Nephron (organoid): ENCODE results near the gene SPECC1L.

Source experiments
- H3K27ac Mint-ChIP-seq, 3 experiments: 2 replicates each; pipeline ENCODE4 v1.8.0; 2020; ENCODE audit warnings: mixed read lengths in 3 of 3, mild to moderate bottlenecking in 2 of 3, moderate library complexity in 1 of 3
- H3K27me3 Mint-ChIP-seq: 2 replicates; pipeline ENCODE4 v1.8.0; 2021; ENCODE audit warnings: low read depth, mild to moderate bottlenecking, moderate library complexity, mixed read lengths
- H3K36me3 Mint-ChIP-seq: 2 replicates; pipeline ENCODE4 v1.8.0; 2020; ENCODE audit warnings: low read depth, mixed read lengths
- H3K4me1 Mint-ChIP-seq: 2 replicates; pipeline ENCODE4 v1.8.0; 2020; ENCODE audit warnings: mixed read lengths
- H3K4me3 Mint-ChIP-seq, 3 experiments: 2 replicates each; pipeline ENCODE4 v1.8.0; 2020; ENCODE audit warnings: mild to moderate bottlenecking in 3 of 3, mixed read lengths in 3 of 3, moderate library complexity in 2 of 3
- H3K9me3 Mint-ChIP-seq: 2 replicates; pipeline ENCODE4 v1.8.0; 2020; ENCODE audit warnings: mixed read lengths
- CTCF ChIP-seq, 3 experiments: fragments of 200-600 bp; sonication (generic); IDR thresholded peaks; one replicate each; pipeline ENCODE4 v1.5.0; 2021; ENCODE audit warnings: antibody characterized with exemption in 3 of 3; ENCODE audit not compliant: unreplicated experiment in 3 of 3

SPECC1L gene

GRCh38 chr22:24441406-24442351, 171.0 kb downstream of the SPECC1L start:
- peaks cover 5% of the 10 kb centered on the region for H3K27me3 Mint-ChIP-seq
- H3K36me3 Mint-ChIP-seq: no peaks in the 10 kb centered on the region
- TF ChIP-seq CTCF (IDR thresholded peaks at IDR 0.05; ENCODE audit: unreplicated experiment in 3 of 3): no peak
- H3K4me1 Mint-ChIP-seq: peaks cover 20% of the 10 kb centered on the region
- H3K27ac Mint-ChIP-seq: no peak overlapping the region
- no peaks in the 10 kb centered on the region for H3K9me3 Mint-ChIP-seq
- no peak overlapping the region for H3K4me3 Mint-ChIP-seq

- Mint-ChIP-seq H3K4me1 (peaks cover 22% of the 10 kb centered on the region), H3K27me3 (peaks cover 5% of the 10 kb centered on the region), H3K27ac (peak overlapping the region in 1 of 3 experiments; percentile 16), H3K36me3 (no peaks in the 10 kb centered on the region), H3K9me3 (no peaks in the 10 kb centered on the region), H3K4me3 (no peak overlapping the region)
- TF ChIP-seq CTCF (IDR thresholded peaks at IDR 0.05; ENCODE audit: unreplicated experiment in 3 of 3): no peak
Measured at GRCh38 chr22:24442352-24442744, 171.7 kb downstream of the SPECC1L start.

GRCh38 chr22:24443668-24444067, 173.0 kb downstream of the SPECC1L start:
- H3K27me3 Mint-ChIP-seq: peaks cover 5% of the 10 kb centered on the region
- H3K9me3 Mint-ChIP-seq: no peaks in the 10 kb centered on the region
- no peak overlapping the region for H3K27ac Mint-ChIP-seq
- no peak for TF ChIP-seq CTCF (IDR thresholded peaks at IDR 0.05; ENCODE audit: unreplicated experiment in 3 of 3)
- H3K4me3 Mint-ChIP-seq: no peak overlapping the region
- H3K4me1 Mint-ChIP-seq: peaks cover 22% of the 10 kb centered on the region
- H3K36me3 Mint-ChIP-seq: no peaks in the 10 kb centered on the region

- H3K4me1 Mint-ChIP-seq: peaks cover 22% of the 10 kb centered on the region
- H3K27me3 Mint-ChIP-seq: peaks cover 5% of the 10 kb centered on the region
- H3K4me3 Mint-ChIP-seq: no peak overlapping the region
- no peaks in the 10 kb centered on the region for H3K9me3 Mint-ChIP-seq
- H3K27ac Mint-ChIP-seq: peak overlapping the region in 1 of 3 experiments; percentile 52
- no peak for TF ChIP-seq CTCF (IDR thresholded peaks at IDR 0.05; ENCODE audit: unreplicated experiment in 3 of 3)
- H3K36me3 Mint-ChIP-seq: no peaks in the 10 kb centered on the region
Measured at GRCh38 chr22:24444251-24444650, 173.6 kb downstream of the SPECC1L start.

GRCh38 chr22:24444729-24445466, 174.3 kb downstream of the SPECC1L start:
- TF ChIP-seq CTCF (IDR thresholded peaks at IDR 0.05; ENCODE audit: unreplicated experiment in 3 of 3): no peak
- Mint-ChIP-seq H3K36me3 (no peaks in the 10 kb centered on the region), H3K27ac (peak overlapping the region; percentile 54 to 90 (median 89)), H3K27me3 (peaks cover 5% of the 10 kb centered on the region), H3K9me3 (no peaks in the 10 kb centered on the region), H3K4me1 (peaks cover 27% of the 10 kb centered on the region), H3K4me3 (no peak overlapping the region)
